WI38 (cell line): ENCODE data around the gene MPPE1.

ENCODE experiments used
- H3K4me3 ChIP-seq: 2 replicates; pipeline ENCODE4 v1.5.1; 2011; ENCODE audit warnings: low read depth, mild to moderate bottlenecking, control low read depth, low read length
- CTCF ChIP-seq: IDR thresholded peaks from 2 replicates; pipeline ENCODE4 v1.5.1; 2012; ENCODE audit warnings: low read depth, mild to moderate bottlenecking, control low read depth, low read length

The MPPE1 gene

GRCh38 chr18:11849841-11850634 is 58.1 kb downstream of the MPPE1 start:
- H3K4me3 ChIP-seq: peak overlapping the region; percentile 100
- no peak for TF ChIP-seq CTCF

GRCh38 chr18:11849279-11849678 is 58.8 kb downstream of the MPPE1 start:
- no peak overlapping the region for H3K4me3 ChIP-seq

GRCh38 chr18:11847811-11848210 is 60.3 kb downstream of the MPPE1 start:
- no peak for TF ChIP-seq CTCF
- H3K4me3 ChIP-seq: no peak overlapping the region

More at GRCh38 chr18:11849279-11849678, 58.8 kb downstream of the MPPE1 start:
- TF ChIP-seq CTCF: no peak

- no peak overlapping the region for H3K4me3 ChIP-seq
- no peak for TF ChIP-seq CTCF
These were observed 62.5 kb downstream of the MPPE1 start for GRCh38 chr18:11845654-11846053.

- no peak for TF ChIP-seq CTCF
- no peak overlapping the region for H3K4me3 ChIP-seq
These were observed 63.7 kb downstream of the MPPE1 start for GRCh38 chr18:11844436-11844835.

GRCh38 chr18:11842562-11842961 is 65.6 kb downstream of the MPPE1 start:
- H3K4me3 ChIP-seq: no peak overlapping the region
- no peak for TF ChIP-seq CTCF

GRCh38 chr18:11840493-11840892 is 67.6 kb downstream of the MPPE1 start:
- TF ChIP-seq CTCF: no peak
- H3K4me3 ChIP-seq: no peak overlapping the region
